Stimulated activated CD8-positive, alpha-beta memory T cell treated with anti-CD3 and anti-CD28 coated beads, Interleukin-4, amount 100 ng/mL, for 1 hour (primary cell): ENCODE data around the gene ABLIM2.

Source experiments
- DNase-seq, 2 donors: peaks; one replicate each; pipeline ENCODE4 v3.0.0-alpha.2; 2020; ENCODE audit warnings: low read depth in 2 of 2, low spot score in 1 of 2

Gene ABLIM2

GRCh38 chr4:7917669-7918068 lies 240.9 kb downstream of the ABLIM2 start:
- DNase-seq, result no peak

DNA sequence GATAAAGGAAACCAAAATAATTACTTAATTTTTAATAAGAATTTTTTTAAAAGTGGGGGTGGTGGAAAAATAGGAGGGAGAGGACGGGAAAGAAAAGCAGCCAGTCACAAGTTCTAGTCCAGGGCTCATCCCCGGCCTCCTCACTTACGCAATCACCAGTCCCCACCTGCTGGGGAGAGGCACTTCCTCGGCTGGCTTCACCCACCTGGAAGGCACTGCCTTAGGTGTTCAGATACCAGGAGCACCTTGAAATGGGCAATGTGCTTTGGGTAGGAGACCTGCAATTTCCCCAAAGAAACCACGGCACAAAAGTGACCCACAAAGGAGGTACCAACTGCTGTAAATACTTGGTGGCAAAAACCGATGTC lies 242.8 kb downstream of the ABLIM2 start:
- no peak for DNase-seq
